SH-SY5Y (cell line): ENCODE data around the gene BIRC2.

Experiments
- GATA2 ChIP-seq: IDR thresholded peaks from 2 replicates; pipeline ENCODE4 v1.6.1; 2011; ENCODE audit warnings: mild to moderate bottlenecking, low read depth, low read length
- GATA3 ChIP-seq: IDR thresholded peaks from 2 replicates; pipeline ENCODE4 v1.6.1; 2011; ENCODE audit warnings: low read depth, mild to moderate bottlenecking, low read length, moderate library complexity

DNA sequence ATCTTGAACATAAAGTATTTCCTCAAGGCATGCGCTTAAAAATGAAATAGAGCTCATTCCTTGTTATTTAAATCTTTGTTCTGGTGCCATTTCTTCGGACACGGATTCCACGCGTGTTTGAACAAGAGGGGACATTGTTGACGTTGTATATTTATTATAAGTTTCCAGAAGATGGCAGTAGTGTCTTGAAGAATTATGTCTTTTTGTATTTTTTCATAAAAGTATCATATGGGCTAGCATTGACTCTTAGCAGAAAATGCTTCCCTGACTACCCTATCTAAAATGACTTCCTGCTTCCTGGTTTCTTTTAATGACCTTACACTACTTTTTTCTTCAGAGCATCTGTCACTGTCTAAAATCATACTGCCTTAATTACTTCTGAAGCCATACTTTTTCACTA, 20.4 kb downstream of the BIRC2 start:
- TF ChIP-seq GATA2 (no peak), GATA3 (no peak)
